ENCODE measurements around the gene HTRA3.

Gene HTRA3

DNA sequence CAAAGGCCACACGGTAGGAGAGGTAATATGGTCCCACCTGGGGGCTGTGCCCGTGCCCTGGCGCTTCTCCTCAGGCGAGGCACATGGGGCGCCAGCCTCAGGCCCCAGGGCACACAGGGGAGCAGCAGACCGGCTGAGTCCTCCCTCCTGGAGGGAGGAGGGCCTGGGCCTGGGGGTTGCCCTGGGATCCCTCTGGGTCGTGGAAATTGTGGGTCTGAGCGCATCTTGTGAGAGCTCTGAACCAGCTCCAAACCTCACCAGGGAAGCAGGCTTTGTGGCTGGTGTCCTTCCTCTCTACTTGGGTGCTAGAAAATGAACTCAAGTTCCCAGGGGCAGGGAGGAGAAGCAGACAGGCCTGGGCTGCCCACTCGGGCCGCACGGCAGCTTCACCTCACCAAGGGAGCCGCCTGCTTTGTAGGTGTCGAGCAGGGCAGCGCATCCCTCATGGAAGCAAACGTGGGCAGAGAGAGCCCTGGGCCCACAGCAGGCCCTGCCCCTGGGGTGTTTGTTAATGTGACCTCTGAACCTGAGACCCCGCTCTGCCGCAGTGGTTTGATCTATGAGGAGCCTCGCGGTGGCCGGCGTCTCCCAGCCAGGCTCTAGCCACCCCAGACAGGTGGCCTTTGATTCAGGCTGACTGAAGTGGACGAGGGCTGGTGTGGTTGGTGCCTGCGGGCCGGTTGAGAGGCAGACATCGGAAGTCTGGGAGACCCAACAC lies 10.8 kb downstream of the HTRA3 start:
- DNase-seq (ENCODE audit: low read depth in 2 of 2), result no peak

DNA sequence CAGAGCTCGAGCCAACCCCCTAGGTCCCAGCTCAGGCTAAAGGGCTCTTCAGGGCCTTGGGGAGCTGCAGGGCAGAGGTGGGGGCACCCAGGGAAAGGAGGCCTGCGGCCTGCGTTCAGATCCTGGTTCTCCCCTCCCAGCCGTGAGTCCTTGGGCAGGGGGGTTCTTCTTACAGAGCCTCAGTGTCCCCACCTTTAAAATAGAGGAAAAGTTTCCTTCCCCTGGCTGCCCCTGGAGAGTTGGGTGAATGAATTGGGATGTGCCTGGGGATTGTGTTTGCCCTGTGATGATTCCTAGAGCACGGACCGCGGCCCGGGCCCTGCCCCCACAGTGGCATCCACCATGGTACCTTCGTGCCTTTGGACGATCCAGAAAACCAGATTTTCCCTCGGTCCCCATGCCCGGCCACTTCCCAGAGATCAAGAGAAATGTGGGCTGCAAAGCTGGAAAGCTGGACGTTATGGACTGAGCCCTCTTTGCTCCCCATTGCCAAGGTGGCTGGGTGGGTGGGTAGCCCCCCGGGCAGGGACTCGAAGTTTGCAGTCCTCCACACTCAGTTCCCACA lies 11.4 kb downstream of the HTRA3 start:
- DNase-seq (ENCODE audit: low read depth in 2 of 2), result no peak

DNA sequence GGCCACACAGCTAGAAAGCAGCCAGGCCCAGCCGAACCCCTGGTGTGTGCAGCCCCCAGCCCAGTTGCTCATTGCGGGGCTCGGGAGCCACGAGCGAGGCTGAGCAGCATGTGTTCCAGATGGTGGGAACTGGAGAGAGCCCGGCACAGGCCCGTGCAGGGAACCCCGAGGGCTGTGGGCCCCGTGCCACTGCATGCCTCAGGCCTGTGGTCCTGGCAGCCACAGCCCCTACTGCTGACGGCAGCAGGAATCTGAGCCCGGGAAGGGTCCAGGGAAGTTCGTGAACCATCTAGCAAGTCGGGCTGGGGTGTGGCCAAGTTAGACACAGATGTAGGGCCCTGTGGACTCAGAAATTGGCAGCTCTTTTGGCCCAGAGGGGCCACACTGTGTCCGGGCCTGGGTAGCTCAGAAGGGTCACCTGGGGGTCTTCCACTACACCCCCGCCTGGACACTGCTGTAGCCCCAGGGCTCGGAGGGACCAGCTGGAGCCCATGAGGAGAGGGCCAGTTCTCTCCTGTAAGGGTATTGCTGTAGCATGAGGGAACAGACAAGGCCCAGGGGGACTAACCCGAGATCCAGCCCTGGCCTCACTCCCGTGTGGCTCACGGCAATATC lies 12.1 kb downstream of the HTRA3 start:
- DNase-seq (ENCODE audit: low read depth in 2 of 2), result peak; percentile 68

DNA sequence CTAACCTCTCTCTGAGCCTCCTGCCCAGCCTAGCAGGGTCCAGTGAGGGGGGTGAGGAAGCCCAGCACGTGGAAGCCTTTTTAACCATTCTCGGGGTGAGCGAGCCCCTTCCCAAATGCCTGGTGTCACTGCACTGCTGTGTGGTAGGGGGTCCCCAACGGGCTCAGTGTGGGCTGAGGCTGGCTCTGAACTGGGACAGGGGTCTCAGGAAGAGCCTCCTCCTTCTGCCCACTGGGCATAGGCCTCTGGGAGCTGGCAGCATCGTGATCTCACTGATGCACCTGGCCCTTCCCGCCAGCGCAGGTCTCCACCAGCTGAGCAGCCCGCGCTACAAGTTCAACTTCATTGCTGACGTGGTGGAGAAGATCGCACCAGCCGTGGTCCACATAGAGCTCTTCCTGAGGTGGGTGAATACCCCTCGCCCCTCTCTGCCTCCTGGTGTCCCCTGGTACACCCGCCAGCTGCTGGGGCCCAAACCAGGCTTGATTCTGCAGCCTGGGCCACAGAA lies 12.6 kb downstream of the HTRA3 start:
- DNase-seq (ENCODE audit: low read depth in 2 of 2), result no peak

DNA sequence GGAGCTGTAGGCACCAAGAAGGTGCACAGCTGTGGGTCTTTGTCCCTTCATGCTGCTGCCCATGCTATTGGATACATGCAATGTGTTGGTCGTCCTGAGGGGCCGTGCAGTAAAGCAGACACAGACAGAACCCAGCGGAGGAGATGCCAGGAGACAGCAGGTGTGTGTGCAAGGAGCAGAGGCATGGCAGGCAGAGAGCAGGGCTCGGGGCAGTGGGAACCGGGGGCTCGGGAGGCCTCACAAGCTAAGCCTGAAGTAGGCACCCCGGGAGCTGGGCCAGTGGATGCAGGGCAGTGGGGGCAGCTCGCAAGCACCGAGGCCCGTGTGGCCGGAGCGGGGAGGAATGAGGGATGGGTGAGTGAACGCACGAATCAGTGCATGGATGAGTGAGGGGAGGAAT lies 13.2 kb downstream of the HTRA3 start:
- DNase-seq (ENCODE audit: low read depth in 2 of 2), result no peak

DNA sequence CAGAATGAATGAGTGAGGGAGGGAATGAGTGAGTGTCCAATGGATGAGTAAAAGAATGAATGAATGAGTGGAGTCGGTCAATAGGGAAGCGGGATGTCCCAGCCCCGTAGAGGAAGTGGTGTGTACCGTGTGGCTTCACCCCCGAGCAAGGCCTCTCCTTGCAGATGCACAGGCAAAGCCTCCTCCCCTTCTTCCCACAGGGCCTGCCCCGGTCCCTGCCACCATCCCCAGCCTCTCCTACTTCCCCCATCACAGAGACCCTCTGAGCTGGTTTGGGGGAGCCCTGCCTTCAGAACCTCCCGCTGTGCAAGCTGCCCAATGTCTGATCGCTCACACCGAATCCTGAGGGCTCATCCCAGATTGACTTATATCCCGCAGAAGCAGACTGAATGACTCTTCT lies 13.6 kb downstream of the HTRA3 start:
- DNase-seq (ENCODE audit: low read depth in 2 of 2), result no peak

DNA sequence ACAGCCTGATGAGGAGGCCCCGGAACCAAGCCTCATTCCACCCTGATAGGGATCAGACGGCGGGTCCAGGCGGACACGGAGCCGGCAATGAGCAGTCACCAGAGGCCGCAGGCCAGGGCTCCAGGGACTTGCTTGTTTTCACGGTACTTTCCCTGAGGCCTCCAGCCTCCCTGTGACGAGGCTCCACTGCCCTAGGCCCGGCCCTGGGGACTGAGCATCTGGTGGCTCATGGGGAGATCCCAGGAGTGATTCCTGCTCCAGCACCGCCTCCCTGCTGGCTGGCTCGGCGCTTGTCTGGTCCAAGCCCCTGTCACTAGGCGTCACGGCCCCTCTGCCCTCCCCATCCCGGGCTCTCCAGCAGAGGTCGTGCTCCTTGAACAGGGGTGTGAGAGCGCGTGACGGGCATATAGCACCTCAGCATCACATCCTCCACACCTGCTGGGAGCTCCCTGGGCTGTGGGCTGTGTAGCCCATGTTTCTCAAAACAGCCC lies 14.1 kb downstream of the HTRA3 start:
- DNase-seq (ENCODE audit: low read depth in 2 of 2), result no peak

DNA sequence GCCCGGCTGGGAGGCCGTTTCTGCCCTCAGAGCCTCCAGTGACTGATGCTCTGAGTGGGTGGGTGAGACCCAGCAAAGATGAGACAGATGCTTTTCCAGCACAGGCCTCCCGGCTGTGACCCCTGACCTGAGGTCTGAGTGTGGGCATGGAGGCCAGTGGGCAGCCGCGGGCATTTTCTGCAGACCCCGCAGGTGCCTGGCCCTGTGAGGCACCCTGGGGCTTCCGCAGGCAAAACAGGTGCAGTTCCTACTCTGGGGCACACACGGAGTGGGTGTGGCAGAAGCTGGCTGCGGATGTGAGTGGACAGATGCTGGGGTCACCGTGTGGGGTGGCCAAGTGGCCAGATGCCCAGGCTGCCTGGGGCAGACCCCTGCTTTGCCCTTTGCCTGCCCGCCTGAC lies 14.8 kb downstream of the HTRA3 start:
- no peak for DNase-seq (ENCODE audit: low read depth in 2 of 2)

DNA sequence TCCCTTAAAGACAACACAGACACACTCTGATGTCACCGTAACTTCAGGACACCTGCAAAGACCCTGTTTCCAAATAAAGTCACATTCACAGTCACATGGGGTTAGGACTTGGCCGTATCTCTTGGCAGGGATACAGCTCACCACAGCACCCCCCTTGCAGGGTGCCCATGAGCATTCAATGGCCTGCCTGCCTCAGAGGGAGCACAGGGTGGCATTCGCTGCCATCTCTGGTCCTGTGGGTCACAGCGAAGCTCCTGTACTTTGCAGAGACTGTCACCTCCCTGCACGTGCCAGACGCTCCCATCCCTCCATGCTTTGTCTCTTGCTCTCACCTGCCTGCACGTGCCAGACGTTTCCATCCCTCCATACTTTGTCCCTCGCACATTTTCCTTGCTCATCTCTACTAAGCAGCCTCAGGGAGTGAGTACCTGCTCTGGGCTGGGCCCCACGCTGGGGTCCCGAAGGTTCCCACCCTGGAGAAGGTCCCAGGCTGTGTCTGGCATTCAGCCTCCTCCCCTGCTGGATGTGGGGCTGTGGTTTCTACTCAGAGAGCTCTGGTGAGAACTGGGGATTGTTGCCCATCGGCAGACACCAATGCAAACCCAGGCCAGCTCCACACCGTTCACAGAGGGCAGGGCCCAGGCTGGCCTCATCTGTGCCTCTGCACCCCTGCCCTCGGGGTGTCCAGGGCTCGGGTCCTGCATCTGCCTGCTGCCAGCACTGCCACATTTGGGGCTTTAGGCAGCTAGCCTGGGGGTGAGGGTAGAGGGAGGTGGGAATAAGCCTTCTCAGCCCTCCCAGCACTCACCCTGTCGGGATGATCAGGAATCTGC lies 15.8 kb downstream of the HTRA3 start:
- no peak for DNase-seq (ENCODE audit: low read depth in 2 of 2)

DNA sequence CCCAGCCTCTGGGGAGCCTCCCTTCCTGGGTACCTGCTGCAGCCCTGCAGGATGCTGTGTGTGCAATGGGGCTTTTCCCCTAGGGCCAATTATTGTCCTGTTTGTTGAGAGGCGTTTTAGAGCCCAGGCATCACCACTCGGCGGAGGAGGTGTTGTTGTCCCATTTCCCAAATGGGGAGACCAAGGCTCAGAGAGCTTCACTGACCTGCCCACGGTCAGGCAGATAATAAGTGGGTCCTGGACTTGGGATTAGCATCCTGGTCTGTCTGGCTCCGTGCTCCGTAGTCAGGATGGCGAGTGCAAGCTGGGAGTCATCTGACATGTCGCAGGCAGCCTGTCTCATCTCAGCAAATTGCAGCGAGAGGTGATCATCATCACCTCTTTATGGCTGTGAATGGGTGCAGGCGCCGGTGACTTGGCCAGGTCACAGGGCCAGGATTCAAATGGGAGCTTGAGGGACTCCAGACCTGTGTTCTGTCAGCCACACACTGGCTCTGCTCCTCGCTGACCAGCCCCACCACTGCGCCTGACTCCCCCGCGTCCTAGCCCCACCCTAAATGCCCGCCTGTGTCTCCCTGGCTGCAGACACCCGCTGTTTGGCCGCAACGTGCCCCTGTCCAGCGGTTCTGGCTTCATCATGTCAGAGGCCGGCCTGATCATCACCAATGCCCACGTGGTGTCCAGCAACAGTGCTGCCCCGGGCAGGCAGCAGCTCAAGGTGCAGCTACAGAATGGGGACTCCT lies 16.6 kb downstream of the HTRA3 start:
- no peak for DNase-seq (ENCODE audit: low read depth in 2 of 2)

DNA sequence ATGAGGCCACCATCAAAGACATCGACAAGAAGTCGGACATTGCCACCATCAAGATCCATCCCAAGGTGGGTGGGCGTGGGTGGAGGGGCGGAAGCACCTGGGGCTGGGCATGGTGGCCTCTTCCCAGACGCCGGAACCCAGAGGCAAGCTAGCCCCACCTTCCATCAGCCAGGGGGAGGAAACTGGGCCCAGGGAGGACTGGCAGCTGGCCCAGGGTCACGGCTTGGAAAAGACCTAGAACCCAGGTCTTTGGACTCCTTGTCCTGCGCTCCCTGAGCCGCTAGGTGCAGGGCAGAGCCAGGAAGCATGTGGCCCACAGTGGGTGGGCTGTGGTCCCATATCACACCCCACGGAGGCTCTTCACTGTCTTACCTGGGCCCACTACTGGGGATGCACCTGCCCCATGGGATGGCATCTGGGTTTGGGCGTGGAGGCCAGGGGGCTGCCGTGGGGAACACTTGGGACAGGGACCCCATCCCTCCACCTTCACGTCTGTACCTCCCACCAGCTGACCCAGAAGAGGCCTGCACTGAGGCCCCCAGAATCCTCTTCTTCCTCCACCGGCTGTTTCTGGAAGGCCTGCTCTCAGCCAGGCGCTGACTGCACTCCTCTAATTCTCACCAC lies 17.3 kb downstream of the HTRA3 start:
- no peak for DNase-seq (ENCODE audit: low read depth in 2 of 2)

DNA sequence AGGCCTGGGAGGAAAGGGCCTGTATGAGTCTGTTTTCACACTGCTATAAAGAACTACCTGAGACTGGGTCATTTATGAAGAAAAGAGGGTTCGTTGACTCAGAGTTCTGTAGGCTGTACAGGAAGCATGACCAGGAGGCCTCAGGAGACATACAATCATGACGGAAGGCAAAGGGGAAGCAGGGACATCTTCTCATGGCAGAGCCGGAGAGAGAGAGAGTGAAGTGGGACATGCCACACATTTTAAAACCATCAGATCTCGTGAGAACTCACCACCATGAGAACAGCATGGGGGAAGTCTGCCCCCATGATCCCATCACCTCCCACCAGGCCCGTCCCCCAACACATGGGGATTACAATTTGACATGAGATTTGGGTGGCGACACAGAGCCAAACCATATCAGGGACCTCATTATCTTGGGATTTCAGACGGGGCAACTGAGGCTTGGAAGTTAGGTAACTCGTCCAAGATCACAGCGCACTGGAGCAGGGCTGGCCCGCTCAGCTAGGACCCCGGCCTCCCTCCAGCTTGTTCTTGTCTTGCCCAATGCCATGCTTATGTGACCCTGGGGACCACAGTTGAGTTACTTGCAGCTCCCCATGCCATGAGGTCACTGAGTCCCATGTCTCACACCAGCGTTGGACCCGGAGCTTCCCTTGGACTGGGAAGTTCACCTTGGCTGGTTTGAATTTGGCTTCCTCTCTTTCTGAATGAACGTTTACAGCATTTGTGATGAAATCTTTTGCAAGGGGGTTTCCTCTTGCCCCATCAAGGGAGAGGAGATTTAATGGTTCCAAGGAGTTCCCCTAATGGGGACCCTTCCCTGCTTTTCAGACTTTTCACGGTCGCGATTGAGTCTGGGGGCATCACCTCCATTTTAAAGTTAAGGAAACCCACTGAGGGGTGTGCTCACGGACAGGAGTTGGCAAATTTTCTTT lies 18.1 kb downstream of the HTRA3 start:
- no peak for DNase-seq (ENCODE audit: low read depth in 2 of 2)

DNA sequence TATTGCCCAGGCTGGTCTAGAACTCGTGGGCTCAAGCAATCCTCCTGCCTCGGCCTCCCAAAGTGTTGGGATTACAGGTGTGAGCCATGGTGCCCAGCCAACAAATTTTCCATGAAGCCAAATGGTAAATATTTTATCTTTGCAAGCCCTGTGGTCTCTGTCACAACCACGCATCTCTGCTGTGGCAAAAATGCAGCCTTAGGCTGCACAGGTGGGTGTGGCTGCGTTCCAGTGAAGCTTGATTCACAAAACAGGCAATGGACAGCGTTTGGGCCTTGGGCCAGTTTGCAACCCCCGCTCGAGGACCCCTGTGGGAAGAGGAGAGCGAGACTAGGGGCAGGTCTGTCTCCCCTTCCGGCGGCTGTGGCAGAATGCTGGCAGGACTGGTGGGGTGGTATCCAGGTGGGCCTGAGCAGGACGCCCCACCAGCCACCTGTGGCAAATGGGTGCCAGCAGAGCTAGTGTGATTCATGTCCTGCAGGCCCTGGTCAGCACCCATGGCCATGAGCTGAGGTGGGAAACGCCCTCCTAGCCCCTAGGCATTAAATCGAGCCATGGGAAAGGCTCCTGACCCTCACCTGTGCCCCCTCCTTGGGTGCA lies 19.7 kb downstream of the HTRA3 start:
- DNase-seq (ENCODE audit: low read depth in 2 of 2), result no peak

DNA sequence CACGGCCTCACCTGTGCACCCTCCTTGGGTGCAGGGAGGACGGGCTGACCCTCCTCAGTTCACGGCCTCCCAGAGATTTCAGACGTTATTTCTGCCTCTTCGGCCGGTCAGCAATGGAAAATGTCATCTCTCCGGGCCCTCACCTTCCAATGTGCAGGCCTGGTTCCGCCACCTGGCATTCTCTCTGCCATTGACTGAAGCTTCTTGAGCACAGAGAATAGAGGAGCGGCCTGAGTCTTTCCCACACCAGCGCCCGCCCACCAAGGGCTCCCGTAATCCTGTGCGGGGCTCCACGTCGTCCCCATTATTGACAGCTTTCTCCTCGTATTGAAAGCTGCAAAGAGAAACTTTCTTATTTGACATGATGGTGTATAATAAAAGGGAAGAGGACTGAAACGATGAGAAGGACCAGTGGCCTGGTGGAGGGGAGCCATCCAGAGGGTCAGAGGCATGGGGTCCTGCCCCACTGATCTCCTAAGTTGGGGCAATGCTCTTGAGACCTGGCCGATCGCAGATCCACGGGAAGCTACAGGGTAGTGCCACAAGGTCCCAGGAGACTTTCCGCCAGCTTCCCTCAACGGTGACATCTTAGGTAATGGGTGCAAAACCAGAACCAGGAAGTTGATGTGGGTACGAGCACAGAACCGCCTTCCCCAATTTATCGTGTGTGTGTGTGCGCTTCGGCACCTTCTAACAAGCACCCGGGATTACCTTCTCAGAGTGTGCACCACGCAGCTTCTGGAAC lies 20.6 kb downstream of the HTRA3 start:
- no peak for DNase-seq (ENCODE audit: low read depth in 2 of 2)

DNA sequence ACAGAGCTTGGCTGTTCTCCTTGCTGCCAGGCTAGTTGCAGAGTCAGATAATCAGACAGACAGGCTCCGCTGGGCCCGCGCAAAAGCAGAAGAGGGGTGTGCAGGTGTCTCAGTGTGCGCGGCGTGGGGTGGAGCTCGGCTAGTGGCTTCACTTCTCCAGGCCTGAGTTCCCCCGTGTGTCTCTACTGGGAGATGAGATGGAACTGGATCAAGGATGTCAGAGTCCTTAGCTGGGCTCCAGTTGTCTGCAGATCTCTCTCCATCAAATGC lies 21.1 kb downstream of the HTRA3 start:
- DNase-seq (ENCODE audit: low read depth in 2 of 2), result no peak

DNA sequence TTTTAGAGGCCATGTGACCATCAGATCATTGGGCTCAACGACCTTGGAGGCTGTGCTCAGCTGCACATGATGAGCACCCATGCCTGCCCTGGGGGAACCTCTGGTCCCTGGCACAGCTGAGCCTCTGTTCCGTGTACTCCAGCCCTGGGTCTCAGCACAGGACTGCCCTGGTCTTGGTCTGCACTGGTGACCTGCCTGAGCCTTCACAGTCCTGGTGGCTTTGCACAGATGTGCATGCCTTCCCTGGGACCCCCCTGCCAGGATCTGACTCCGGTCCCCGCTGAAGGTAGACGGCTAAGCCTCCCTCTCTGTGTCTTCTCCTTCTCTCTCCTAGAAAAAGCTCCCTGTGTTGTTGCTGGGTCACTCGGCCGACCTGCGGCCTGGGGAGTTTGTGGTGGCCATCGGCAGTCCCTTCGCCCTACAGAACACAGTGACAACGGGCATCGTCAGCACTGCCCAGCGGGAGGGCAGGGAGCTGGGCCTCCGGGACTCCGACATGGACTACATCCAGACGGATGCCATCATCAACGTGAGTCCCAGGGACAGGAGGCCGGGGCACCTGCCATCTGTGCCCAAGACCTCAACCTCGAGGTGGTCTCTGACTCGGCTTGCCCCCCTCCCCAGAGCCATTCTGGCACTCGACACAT lies 21.6 kb downstream of the HTRA3 start:
- DNase-seq (ENCODE audit: low read depth in 2 of 2), result no peak

DNA sequence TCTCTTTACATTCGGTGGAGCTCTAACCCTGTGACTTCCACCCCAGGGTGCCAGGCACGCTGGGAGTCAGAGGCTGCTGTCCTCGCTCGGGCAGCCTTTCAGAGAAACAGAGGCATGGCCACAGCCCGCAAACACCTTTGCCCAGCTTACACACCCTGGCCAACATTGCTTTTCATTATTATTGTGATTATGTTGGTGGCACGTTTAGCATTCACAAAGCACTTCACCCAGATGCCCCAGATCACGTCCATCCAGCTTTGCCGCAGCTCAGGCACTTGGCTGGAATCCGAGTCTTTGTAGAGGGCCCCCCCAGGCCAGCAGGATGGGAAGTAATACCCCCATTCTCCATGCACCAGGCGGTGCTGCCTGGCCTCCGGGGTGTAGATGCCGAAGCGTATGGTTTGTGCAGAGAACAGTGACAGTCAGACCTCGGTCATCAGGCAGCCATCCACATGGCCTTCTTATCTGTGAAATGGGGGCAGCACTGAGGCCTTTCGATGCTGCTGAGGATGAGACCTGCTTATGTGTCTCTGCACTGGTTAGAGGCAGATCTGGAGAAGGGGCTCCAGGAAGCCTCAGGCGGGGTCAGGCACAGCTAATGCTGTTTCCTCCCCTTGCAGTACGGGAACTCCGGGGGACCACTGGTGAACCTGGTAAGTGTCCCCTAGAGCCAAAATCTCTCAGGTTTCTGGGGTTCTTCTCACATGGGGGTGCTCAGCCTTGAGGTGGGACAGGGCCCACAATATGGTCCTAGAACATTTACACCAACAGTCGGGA lies 22.3 kb downstream of the HTRA3 start:
- DNase-seq (ENCODE audit: low read depth in 2 of 2), result no peak
